Adrenal gland (tissue), 12 donors: ENCODE measurements around the gene ADAT3. TPM values are rescaled to one million over a fixed set of nuclear protein-coding genes. Genes with fewer than 3 reads are reported as not detected.
A peak's percentile ranks its signal among the peaks of the same experiment; 100 is the strongest.

Source experiments
- DNase-seq, 7 donors: peaks; one replicate each; pipeline ENCODE4 v3.0.0-alpha.2; 2019 to 2020
- H3K27ac ChIP-seq, 5 donors: fragments of 200-600 bp; sonication (generic) in 4 of 5; 1 replicate in 3 of 5; 2 replicates in 2 of 5; pipeline versions ENCODE4 v1.5.1 to v1.8.0; 2016 to 2020; ENCODE audit warnings: mild to moderate bottlenecking in 1 of 5
- H3K27me3 ChIP-seq: fragments of 200-600 bp; 2 replicates; pipeline ENCODE4 v1.8.0; 2021
- H3K36me3 ChIP-seq, 2 donors: fragments of 200-600 bp; replicated peaks in 1 of 2; 1 replicate in 1 of 2; 2 replicates in 1 of 2; pipeline versions ENCODE4 v1.5.1 to v1.8.0; 2018 to 2022
- H3K4me1 ChIP-seq, 2 donors: fragments of 200-600 bp; replicated peaks in 1 of 2; 1 replicate in 1 of 2; 2 replicates in 1 of 2; pipeline versions ENCODE4 v1.5.1 to v1.8.0; 2018 to 2021
- H3K4me3 ChIP-seq, 4 donors: fragments of 200-600 bp; sonication (generic) in 3 of 4; one replicate each; pipeline ENCODE4 v1.5.1; 2016 to 2018
- H3K9me3 ChIP-seq, 3 donors: fragments of 200-600 bp; sonication (generic) in 1 of 3; replicated peaks in 1 of 3; 1 replicate in 2 of 3; 2 replicates in 1 of 3; pipeline versions ENCODE4 v1.5.1 to v1.8.0; 2016 to 2021
- POLR2A ChIP-seq, 2 donors: fragments of 450-650 bp; IDR thresholded peaks; one replicate each; pipeline ENCODE4 v1.6.1; 2017; ENCODE audit warnings: antibody characterized with exemption in 2 of 2, mild to moderate bottlenecking in 2 of 2, moderate library complexity in 1 of 2
- WGBS, 4 donors: extraction: QIAGEN DNeasy Blood & Tissue Kit in 2 of 4; methylation state at CpG; one replicate each; pipeline versions ENCODE4 v1.1.5 to v1.1.7; 2013 to 2017; 5-methylcytosine and 5-hydroxymethylcytosine counted together
- intact Hi-C, 2 donors: fragments of 100-400 bp; cut with DNase I; formaldehyde crosslinking; loops; one replicate each; pipeline versions ENCODE4 v1.14.1 to v1.15.0; 2022 to 2023
- polyA plus RNA-seq, 3 donors: library from polyadenylated mRNA; stranded (reverse); fragments of 200-250 nt in 2 of 3; fragments of 350-450 nt in 1 of 3; fragmentation: Illumina TruSeq in 1 of 3; extraction: RNeasy Lipid Tissue Mini Kit (QIAGEN cat#74804) in 1 of 3; gene quantifications; one replicate each; pipeline ENCODE4 v1.2.3, GENCODE V29; 2013 to 2014
- total RNA-seq, 9 donors: library from RNA; depleted of rRNA in 4 of 9; stranded (reverse); fragments of >200 nt in 4 of 9; fragments of 120-200 nt in 1 of 9; fragmentation: NEBNext Ultra II Directional in 1 of 9; extraction: Animal tissue kit (Norgen Biotek cat#: 25700) in 1 of 9; gene quantifications; one replicate each; pipeline versions ENCODE4 v1.1.0 to v1.2.4, GENCODE V29; 2013 to 2023
- TF ChIP-seq, protein P1 (sequence below), 6 experiments: fragments of 450-650 bp in 4 of 6; fragments of 200-600 bp in 2 of 6; sonication (generic) in 1 of 6; IDR thresholded peaks; 1 replicate in 5 of 6; 2 replicates in 1 of 6; pipeline versions ENCODE4 v1.5.1 to v1.8.0; 2016 to 2021; ENCODE audit warnings: antibody characterized with exemption in 6 of 6, mild to moderate bottlenecking in 2 of 6, moderate library complexity in 1 of 6
- donor health status: healthy with polysubstance abuse.
- donor health status: Bipolar disorder and iron deficiency.
- donor health status: DM: yes; HTN: yes; CAD: no.
- donor health status: DM: no; HTN: no; CAD: no.
- donor health status: DM: no; HTN: no; CAD: no.
- donor health status: DM: yes; HTN: yes; CAD: no.

Gene ADAT3
- total and polyA plus RNA-seq, 12 donors = 1.7 to 29.6 (median 8.3) TPM; not detected in 1

DNA sequence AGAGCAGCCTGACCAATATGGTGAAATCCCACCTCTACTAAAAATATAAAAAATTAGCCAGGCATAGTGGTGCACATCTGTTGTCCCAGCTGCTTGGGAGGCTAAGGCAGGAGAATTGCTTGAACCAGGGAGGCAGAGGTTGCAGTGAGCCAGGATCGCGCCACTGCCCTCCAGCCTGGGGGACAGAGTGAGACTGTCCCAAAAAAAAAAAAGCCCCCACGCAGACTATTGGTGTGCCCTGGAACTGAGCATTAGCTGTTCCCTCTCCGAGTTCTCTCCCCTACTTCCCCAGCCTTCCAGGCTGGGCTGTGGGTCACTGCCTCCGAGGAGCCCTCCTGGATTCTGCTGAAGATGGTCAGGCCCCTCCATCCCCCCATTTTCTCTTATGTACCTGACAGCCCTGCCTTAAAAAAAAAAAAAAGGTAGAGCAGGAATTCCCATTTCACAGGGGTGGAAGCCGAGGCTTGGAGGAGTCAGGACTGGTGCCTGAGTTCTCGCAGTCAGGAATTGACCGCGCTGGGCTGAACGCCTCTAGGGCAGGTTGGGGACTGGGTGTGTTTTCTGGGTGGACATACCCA is 1.9 kb downstream of the ADAT3 start:
- peaks cover 6 to 25% of the 10 kb centered on the region in 2 donors for H3K4me1 ChIP-seq
- H3K27me3 ChIP-seq = no peaks in the 10 kb centered on the region
- no peak overlapping the region for H3K4me3 ChIP-seq
- peaks cover 0 to 1% of the 10 kb centered on the region in 2 donors for H3K36me3 ChIP-seq
- H3K9me3 ChIP-seq = no peaks in the 10 kb centered on the region
- no peak for TF ChIP-seq POLR2A (IDR thresholded peaks at IDR 0.05)
- TF ChIP-seq, protein P1, sequence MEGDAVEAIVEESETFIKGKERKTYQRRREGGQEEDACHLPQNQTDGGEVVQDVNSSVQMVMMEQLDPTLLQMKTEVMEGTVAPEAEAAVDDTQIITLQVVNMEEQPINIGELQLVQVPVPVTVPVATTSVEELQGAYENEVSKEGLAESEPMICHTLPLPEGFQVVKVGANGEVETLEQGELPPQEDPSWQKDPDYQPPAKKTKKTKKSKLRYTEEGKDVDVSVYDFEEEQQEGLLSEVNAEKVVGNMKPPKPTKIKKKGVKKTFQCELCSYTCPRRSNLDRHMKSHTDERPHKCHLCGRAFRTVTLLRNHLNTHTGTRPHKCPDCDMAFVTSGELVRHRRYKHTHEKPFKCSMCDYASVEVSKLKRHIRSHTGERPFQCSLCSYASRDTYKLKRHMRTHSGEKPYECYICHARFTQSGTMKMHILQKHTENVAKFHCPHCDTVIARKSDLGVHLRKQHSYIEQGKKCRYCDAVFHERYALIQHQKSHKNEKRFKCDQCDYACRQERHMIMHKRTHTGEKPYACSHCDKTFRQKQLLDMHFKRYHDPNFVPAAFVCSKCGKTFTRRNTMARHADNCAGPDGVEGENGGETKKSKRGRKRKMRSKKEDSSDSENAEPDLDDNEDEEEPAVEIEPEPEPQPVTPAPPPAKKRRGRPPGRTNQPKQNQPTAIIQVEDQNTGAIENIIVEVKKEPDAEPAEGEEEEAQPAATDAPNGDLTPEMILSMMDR (IDR thresholded peaks at IDR 0.05) = no peak
- H3K27ac ChIP-seq = peak overlapping the region in 3 of 5 donors; percentile 40 to 81 (median 74)
- WGBS, 4 donors = 90 to 93% (median 92%) methylated on average over 8 to 10 of the region's 10 CpGs
- intact Hi-C loops = no loop called here
- no peak for DNase-seq

DNA sequence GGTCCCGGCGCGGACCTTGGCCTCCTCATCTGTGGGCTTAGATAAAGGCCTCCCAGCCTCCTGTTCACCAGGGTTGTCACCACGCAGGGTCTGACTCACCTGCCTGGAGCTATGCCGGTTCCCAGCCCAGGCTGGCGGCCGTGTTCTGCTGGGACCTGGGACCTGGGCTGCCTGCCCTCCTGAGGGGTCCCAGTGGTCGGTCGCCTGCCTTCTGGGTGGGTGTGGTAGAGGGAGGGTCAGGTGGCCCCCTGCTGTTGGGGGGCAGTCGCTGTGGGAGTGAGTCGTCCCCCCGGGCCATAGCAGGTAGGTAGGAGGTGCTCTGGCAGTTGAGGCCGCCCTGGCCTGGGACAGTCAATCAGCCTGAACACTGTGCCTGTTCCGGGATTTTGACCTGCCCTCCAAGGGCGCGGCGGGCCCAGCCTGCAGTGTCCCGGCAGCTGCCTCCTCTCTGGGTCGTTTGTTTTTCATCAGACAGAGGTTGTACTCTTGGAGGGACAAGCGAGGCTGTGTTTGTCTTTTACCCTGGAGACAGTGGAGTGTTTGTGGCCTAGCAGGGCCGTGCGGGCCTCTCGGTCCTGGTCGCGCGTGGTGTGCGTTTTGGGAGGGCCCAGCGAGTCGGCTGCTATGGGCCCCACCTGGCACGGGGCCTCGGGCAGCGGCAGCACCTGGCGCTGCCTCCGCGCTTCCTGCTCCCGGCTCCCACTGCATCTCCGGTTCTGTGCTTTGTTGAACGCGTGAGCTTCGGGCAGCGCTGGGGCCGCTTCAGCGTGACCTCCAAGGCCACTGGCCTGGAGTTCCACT is 2.6 kb downstream of the ADAT3 start:
- Histone ChIP-seq H3K36me3 (peaks cover 0 to 8% of the 10 kb centered on the region in 2 donors), H3K27ac (peak overlapping the region; percentile 30 to 81 (median 40))
- intact Hi-C loops = no loop called here

GRCh38 chr19:1908364-1908678 is 3.1 kb downstream of the ADAT3 start:
- Histone ChIP-seq H3K27ac (peak overlapping the region in 2 of 5 donors; percentile 74 to 81), H3K4me1 (peaks cover 6 to 25% of the 10 kb centered on the region in 2 donors), H3K36me3 (peaks cover 0 to 14% of the 10 kb centered on the region in 2 donors), H3K9me3 (no peaks in the 10 kb centered on the region), H3K4me3 (no peak overlapping the region), H3K27me3 (no peaks in the 10 kb centered on the region)
- no peak for TF ChIP-seq POLR2A (IDR thresholded peaks at IDR 0.05)
- TF ChIP-seq, protein P1 (IDR thresholded peaks at IDR 0.05) = no peak
- no peak for DNase-seq
- intact Hi-C loops = no loop called here
- WGBS, 4 donors = 78 to 94% (median 89%) methylated on average over 4 to 13 of the region's 13 CpGs

More for the DNA sequence above, 2.6 kb downstream of the ADAT3 start:
- H3K4me1 ChIP-seq = peaks cover 6 to 25% of the 10 kb centered on the region in 2 donors
- 61 to 76% (median 66%) methylated on average over 4 to 43 of the region's 43 CpGs for WGBS, 4 donors
- DNase-seq = peak in 5 of 7 donors; percentile 45 to 63 (median 59)
- H3K4me3 ChIP-seq = no peak overlapping the region
- no peaks in the 10 kb centered on the region for H3K27me3 ChIP-seq
- TF ChIP-seq, protein P1 (IDR thresholded peaks at IDR 0.05) = no peak
- no peak for TF ChIP-seq POLR2A (IDR thresholded peaks at IDR 0.05)
- no peaks in the 10 kb centered on the region for H3K9me3 ChIP-seq

GRCh38 chr19:1909761-1910080 is 4.5 kb downstream of the ADAT3 start:
- no peak overlapping the region for H3K27ac ChIP-seq
- intact Hi-C loops = no loop called here
- no peak for TF ChIP-seq POLR2A (IDR thresholded peaks at IDR 0.05)
- TF ChIP-seq, protein P1 (IDR thresholded peaks at IDR 0.05) = no peak
- DNase-seq = no peak
- peaks cover 0 to 19% of the 10 kb centered on the region in 2 donors for H3K36me3 ChIP-seq
- no peak overlapping the region for H3K4me3 ChIP-seq
- no peaks in the 10 kb centered on the region for H3K9me3 ChIP-seq
- H3K4me1 ChIP-seq = peaks cover 6 to 25% of the 10 kb centered on the region in 2 donors
- no peaks in the 10 kb centered on the region for H3K27me3 ChIP-seq
- WGBS, 4 donors = 75 to 80% (median 76%) methylated on average over 9 to 10 of the region's 10 CpGs
